HepG2 (cell line): ENCODE results near the gene SAMD8. TPM values are rescaled to one million over a fixed set of nuclear protein-coding genes. Genes with fewer than 3 reads are reported as not detected.

Experiments used
- ARID2 ChIP-seq: sonication (generic); formaldehyde crosslinking; IDR thresholded peaks from 2 replicates; pipeline ENCODE4 v1.8.1; 2022; ENCODE audit warnings: mild to moderate bottlenecking, missing genetic modification reagents, borderline replicate concordance
- CBX5 ChIP-seq: sonication (generic); formaldehyde crosslinking; IDR thresholded peaks from 2 replicates; pipeline ENCODE4 v1.4.0; 2020; ENCODE audit warnings: missing genetic modification reagents, borderline replicate concordance
- HNF4G ChIP-seq, 2 experiments: sonication (generic) in 1 of 2; formaldehyde crosslinking in 1 of 2; IDR thresholded peaks; 2 replicates each; pipeline versions ENCODE4 v1.4.0 to v1.6.1; 2011 to 2020; ENCODE audit warnings: borderline replicate concordance in 2 of 2, low read depth in 2 of 2, mild to moderate bottlenecking in 2 of 2, low read length in 1 of 2, missing genetic modification reagents in 1 of 2, moderate library complexity in 1 of 2
- HOXD1 ChIP-seq: sonication (generic); formaldehyde crosslinking; IDR thresholded peaks from 2 replicates; pipeline ENCODE4 v1.5.0; 2020; ENCODE audit warnings: missing genetic modification reagents
- LCORL ChIP-seq, 2 experiments: fragments of 450-650 bp in 1 of 2; sonication (generic) in 1 of 2; formaldehyde crosslinking in 1 of 2; IDR thresholded peaks; 2 replicates each; pipeline versions ENCODE4 v1.5.0 to v1.6.1; 2017 to 2020; ENCODE audit warnings: antibody characterized with exemption in 1 of 2, missing genetic modification reagents in 1 of 2
- MAFF ChIP-seq: IDR thresholded peaks from 2 replicates; pipeline ENCODE4 v1.6.1; 2011; ENCODE audit warnings: low read depth, low read length, improper control_type of control experiment
- NFKB2 ChIP-seq: sonication (generic); formaldehyde crosslinking; IDR thresholded peaks from 2 replicates; pipeline ENCODE4 v1.4.0; 2020; ENCODE audit warnings: missing genetic modification reagents, borderline replicate concordance
- NKX3-1 ChIP-seq: sonication (generic); formaldehyde crosslinking; IDR thresholded peaks from 2 replicates; pipeline ENCODE4 v1.5.0; 2020; ENCODE audit warnings: missing genetic modification reagents
- SATB2 ChIP-seq: sonication (generic); formaldehyde crosslinking; IDR thresholded peaks from 2 replicates; pipeline ENCODE4 v1.5.0; 2020; ENCODE audit warnings: missing genetic modification reagents
- ZFP37 ChIP-seq: sonication (generic); formaldehyde crosslinking; IDR thresholded peaks from 2 replicates; pipeline ENCODE4 v1.4.0; 2020; ENCODE audit warnings: missing genetic modification reagents, borderline replicate concordance
- ZFP82 ChIP-seq: sonication (generic); formaldehyde crosslinking; IDR thresholded peaks from 2 replicates; pipeline ENCODE4 v1.5.1; 2020; ENCODE audit warnings: mild to moderate bottlenecking, missing genetic modification reagents, borderline replicate concordance
- ZNF207 ChIP-seq: fragments of 450-650 bp; IDR thresholded peaks from 2 replicates; pipeline ENCODE4 v1.6.1; 2016; ENCODE audit warnings: antibody characterized with exemption, borderline replicate concordance
- ZNF224 ChIP-seq: sonication (generic); formaldehyde crosslinking; IDR thresholded peaks from 2 replicates; pipeline ENCODE4 v1.5.0; 2020; ENCODE audit warnings: mild to moderate bottlenecking, missing genetic modification reagents
- ZSCAN21 ChIP-seq: sonication (generic); formaldehyde crosslinking; IDR thresholded peaks from 2 replicates; pipeline ENCODE4 v1.8.0; 2022; ENCODE audit warnings: mild to moderate bottlenecking, missing genetic modification reagents, moderate library complexity, borderline replicate concordance
- polyA plus RNA-seq, 8 experiments: library from polyadenylated mRNA; depleted of rRNA in 3 of 8; stranded (reverse) in 7 of 8; unstranded in 1 of 8; fragments of >200 nt; fragmentation: Illumina TruSeq in 4 of 8; extraction: Trizol in 4 of 8; gene quantifications; 2 replicates each; pipeline versions ENCODE4 v1.2.1 to v1.2.3, GENCODE V29; 2011 to 2016; ENCODE audit warnings: low read depth in 4 of 8, missing spikeins in 1 of 8, mixed read lengths in 1 of 8; ENCODE audit not compliant: insufficient read depth in 1 of 8
- total RNA-seq, 5 experiments: library from RNA; depleted of rRNA; stranded (reverse); fragments of >200 nt; fragmentation: Illumina TruSeq; extraction: Trizol; gene quantifications; 2 replicates each; pipeline ENCODE4 v1.2.3, GENCODE V29; 2016; ENCODE audit warnings: low read depth in 1 of 5
- TF ChIP-seq, protein P1 (sequence below): sonication (generic); formaldehyde crosslinking; IDR thresholded peaks from 2 replicates; pipeline ENCODE4 v1.5.0; 2020; ENCODE audit warnings: mild to moderate bottlenecking, missing genetic modification reagents
- TF ChIP-seq, protein P2 (sequence below): sonication (generic); formaldehyde crosslinking; IDR thresholded peaks from 2 replicates; pipeline ENCODE4 v1.4.0; 2020; ENCODE audit warnings: mild to moderate bottlenecking, missing genetic modification reagents
- TF ChIP-seq, protein P3 (sequence below): sonication (generic); formaldehyde crosslinking; IDR thresholded peaks from 2 replicates; pipeline ENCODE4; 2020; ENCODE audit warnings: missing genetic modification reagents, mild to moderate bottlenecking, borderline replicate concordance
- TF ChIP-seq, protein P4 (sequence below): sonication (generic); formaldehyde crosslinking; IDR thresholded peaks from 2 replicates; pipeline ENCODE4 v1.4.0; 2020; ENCODE audit warnings: mild to moderate bottlenecking, missing genetic modification reagents, borderline replicate concordance

The SAMD8 gene
- total and polyA plus RNA-seq, 2 of the 13 experiments (the other 11 are each of a cell fraction or from before 2014, with no cell fraction given), result 10.4 to 13.2 TPM

DNA sequence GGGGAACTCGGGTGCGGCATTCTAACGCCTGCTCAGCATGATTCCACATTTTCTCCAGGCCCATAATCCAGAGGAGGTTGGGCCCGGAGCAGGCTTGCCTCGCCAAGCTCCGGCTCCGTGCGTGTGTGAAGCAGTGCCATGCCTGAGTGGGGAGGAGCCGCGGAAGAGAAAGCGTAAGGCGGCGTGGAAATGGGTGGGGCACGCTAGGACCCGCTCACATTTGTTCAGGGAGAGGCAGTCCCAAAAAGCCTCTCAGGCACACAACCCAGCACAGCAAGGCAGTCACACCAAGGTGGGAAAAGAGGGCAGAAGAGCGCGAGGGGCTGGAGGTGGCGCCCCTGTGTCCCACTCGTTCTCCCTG is 98.4 kb downstream of the SAMD8 start (continued):
- TF ChIP-seq ZFP37 (0 out of 2 replicates have a peak, but pooled peaks have one; percentile 70), NFKB2 (CRISPR knock-in tag) (0 out of 2 replicates have a peak, but pooled peaks have one; percentile 34), LCORL (IDR thresholded peaks at IDR 0.05) (no peak), LCORL (CRISPR knock-in tag; IDR thresholded peaks at IDR 0.05) (peak; percentile 40), CBX5 (no peak), ZFP82 (CRISPR knock-in tag) (no peak), ZNF224 (CRISPR knock-in tag) (no peak), HOXD1 (CRISPR knock-in tag) (no peak), HNF4G (IDR thresholded peaks at IDR 0.05; ENCODE audit: borderline replicate concordance, low read depth, low read length) (no peak), HNF4G (CRISPR knock-in tag; IDR thresholded peaks at IDR 0.05; ENCODE audit: borderline replicate concordance, low read depth) (0 out of 2 replicates have a peak, but pooled peaks have one; percentile 7), MAFF (no peak), ZNF207 (no peak), SATB2 (CRISPR knock-in tag) (no peak), ARID2 (CRISPR knock-in tag) (no peak), NKX3-1 (CRISPR knock-in tag) (no peak), ZSCAN21 (CRISPR knock-in tag) (no peak)
- TF ChIP-seq, protein P1, sequence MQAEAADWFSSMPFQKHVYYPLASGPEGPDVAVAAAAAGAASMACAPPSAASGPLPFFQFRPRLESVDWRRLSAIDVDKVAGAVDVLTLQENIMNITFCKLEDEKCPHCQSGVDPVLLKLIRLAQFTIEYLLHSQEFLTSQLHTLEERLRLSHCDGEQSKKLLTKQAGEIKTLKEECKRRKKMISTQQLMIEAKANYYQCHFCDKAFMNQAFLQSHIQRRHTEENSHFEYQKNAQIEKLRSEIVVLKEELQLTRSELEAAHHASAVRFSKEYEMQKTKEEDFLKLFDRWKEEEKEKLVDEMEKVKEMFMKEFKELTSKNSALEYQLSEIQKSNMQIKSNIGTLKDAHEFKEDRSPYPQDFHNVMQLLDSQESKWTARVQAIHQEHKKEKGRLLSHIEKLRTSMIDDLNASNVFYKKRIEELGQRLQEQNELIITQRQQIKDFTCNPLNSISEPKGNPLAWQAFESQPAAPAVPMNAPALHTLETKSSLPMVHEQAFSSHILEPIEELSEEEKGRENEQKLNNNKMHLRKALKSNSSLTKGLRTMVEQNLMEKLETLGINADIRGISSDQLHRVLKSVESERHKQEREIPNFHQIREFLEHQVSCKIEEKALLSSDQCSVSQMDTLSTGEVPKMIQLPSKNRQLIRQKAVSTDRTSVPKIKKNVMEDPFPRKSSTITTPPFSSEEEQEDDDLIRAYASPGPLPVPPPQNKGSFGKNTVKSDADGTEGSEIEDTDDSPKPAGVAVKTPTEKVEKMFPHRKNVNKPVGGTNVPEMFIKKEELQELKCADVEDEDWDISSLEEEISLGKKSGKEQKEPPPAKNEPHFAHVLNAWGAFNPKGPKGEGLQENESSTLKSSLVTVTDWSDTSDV, result no peak
- TF ChIP-seq, protein P2, sequence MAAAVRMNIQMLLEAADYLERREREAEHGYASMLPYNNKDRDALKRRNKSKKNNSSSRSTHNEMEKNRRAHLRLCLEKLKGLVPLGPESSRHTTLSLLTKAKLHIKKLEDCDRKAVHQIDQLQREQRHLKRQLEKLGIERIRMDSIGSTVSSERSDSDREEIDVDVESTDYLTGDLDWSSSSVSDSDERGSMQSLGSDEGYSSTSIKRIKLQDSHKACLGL (CRISPR knock-in tag), result no peak
- TF ChIP-seq, protein P3, sequence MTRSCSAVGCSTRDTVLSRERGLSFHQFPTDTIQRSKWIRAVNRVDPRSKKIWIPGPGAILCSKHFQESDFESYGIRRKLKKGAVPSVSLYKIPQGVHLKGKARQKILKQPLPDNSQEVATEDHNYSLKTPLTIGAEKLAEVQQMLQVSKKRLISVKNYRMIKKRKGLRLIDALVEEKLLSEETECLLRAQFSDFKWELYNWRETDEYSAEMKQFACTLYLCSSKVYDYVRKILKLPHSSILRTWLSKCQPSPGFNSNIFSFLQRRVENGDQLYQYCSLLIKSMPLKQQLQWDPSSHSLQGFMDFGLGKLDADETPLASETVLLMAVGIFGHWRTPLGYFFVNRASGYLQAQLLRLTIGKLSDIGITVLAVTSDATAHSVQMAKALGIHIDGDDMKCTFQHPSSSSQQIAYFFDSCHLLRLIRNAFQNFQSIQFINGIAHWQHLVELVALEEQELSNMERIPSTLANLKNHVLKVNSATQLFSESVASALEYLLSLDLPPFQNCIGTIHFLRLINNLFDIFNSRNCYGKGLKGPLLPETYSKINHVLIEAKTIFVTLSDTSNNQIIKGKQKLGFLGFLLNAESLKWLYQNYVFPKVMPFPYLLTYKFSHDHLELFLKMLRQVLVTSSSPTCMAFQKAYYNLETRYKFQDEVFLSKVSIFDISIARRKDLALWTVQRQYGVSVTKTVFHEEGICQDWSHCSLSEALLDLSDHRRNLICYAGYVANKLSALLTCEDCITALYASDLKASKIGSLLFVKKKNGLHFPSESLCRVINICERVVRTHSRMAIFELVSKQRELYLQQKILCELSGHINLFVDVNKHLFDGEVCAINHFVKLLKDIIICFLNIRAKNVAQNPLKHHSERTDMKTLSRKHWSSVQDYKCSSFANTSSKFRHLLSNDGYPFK, result peak; percentile 48; the same call in 1 of the 2 replicates
- TF ChIP-seq, protein P4, sequence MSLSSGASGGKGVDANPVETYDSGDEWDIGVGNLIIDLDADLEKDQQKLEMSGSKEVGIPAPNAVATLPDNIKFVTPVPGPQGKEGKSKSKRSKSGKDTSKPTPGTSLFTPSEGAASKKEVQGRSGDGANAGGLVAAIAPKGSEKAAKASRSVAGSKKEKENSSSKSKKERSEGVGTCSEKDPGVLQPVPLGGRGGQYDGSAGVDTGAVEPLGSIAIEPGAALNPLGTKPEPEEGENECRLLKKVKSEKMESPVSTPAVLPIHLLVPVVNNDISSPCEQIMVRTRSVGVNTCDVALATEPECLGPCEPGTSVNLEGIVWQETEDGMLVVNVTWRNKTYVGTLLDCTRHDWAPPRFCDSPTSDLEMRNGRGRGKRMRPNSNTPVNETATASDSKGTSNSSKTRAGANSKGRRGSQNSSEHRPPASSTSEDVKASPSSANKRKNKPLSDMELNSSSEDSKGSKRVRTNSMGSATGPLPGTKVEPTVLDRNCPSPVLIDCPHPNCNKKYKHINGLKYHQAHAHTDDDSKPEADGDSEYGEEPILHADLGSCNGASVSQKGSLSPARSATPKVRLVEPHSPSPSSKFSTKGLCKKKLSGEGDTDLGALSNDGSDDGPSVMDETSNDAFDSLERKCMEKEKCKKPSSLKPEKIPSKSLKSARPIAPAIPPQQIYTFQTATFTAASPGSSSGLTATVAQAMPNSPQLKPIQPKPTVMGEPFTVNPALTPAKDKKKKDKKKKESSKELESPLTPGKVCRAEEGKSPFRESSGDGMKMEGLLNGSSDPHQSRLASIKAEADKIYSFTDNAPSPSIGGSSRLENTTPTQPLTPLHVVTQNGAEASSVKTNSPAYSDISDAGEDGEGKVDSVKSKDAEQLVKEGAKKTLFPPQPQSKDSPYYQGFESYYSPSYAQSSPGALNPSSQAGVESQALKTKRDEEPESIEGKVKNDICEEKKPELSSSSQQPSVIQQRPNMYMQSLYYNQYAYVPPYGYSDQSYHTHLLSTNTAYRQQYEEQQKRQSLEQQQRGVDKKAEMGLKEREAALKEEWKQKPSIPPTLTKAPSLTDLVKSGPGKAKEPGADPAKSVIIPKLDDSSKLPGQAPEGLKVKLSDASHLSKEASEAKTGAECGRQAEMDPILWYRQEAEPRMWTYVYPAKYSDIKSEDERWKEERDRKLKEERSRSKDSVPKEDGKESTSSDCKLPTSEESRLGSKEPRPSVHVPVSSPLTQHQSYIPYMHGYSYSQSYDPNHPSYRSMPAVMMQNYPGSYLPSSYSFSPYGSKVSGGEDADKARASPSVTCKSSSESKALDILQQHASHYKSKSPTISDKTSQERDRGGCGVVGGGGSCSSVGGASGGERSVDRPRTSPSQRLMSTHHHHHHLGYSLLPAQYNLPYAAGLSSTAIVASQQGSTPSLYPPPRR (CRISPR knock-in tag), result no peak
